Osteoblast (primary cell): ENCODE measurements around the gene LMX1A. TPM values are rescaled to one million over a fixed set of nuclear protein-coding genes. Genes with fewer than 3 reads are reported as not detected.

Experiments used
- DNase-seq: peaks from one replicate; pipeline ENCODE4 v3.0.0; 2011; ENCODE audit warnings: low spot score, mixed read lengths; ENCODE audit not compliant: insufficient read length; ENCODE audit errors: missing footprints
- H2AFZ ChIP-seq: 2 replicates; pipeline ENCODE4 v1.6.0; 2011; ENCODE audit warnings: mild to moderate bottlenecking, low read length
- H3K27ac ChIP-seq: 2 replicates; pipeline ENCODE4 v1.5.1; 2011; ENCODE audit warnings: mild to moderate bottlenecking, low read depth, low read length, moderate library complexity
- H3K27me3 ChIP-seq: 2 replicates; pipeline ENCODE4 v1.6.0; 2012; ENCODE audit warnings: mild to moderate bottlenecking, control low read depth, inconsistent platforms, low read length, moderate library complexity; ENCODE audit not compliant: insufficient read depth
- H3K36me3 ChIP-seq: 2 replicates; pipeline ENCODE4 v1.5.1; 2011; ENCODE audit warnings: mild to moderate bottlenecking, low read length, control low read depth, moderate library complexity; ENCODE audit not compliant: insufficient read depth
- H3K4me1 ChIP-seq: 2 replicates; pipeline ENCODE4 v1.5.1; 2011; ENCODE audit warnings: mild to moderate bottlenecking, low read length, control low read depth, moderate library complexity; ENCODE audit not compliant: insufficient read depth
- H3K4me2 ChIP-seq: 2 replicates; pipeline ENCODE4 v1.6.0; 2011; ENCODE audit warnings: mild to moderate bottlenecking, low read length; ENCODE audit not compliant: insufficient read depth
- H3K4me3 ChIP-seq: fragments of 200-600 bp; sonication (generic); 3 replicates; pipeline ENCODE4 v1.5.1; 2012; ENCODE audit warnings: mild to moderate bottlenecking, low read length, inconsistent platforms; ENCODE audit not compliant: insufficient read depth
- H3K79me2 ChIP-seq: 2 replicates; pipeline ENCODE4 v1.6.0; 2012; ENCODE audit warnings: mild to moderate bottlenecking, low read length, control low read depth, inconsistent platforms; ENCODE audit not compliant: insufficient read depth
- H3K9me3 ChIP-seq: 2 replicates; pipeline ENCODE4 v1.5.1; 2011; ENCODE audit warnings: low read depth, low read length, control low read depth
- H4K20me1 ChIP-seq: 2 replicates; pipeline ENCODE4 v1.6.0; 2012; ENCODE audit warnings: mild to moderate bottlenecking, low read length, control low read depth; ENCODE audit not compliant: insufficient read depth
- CTCF ChIP-seq: IDR thresholded peaks from 2 replicates; pipeline ENCODE4 v1.5.1; 2011; ENCODE audit warnings: mild to moderate bottlenecking, low read depth, low read length, moderate library complexity; ENCODE audit errors: extremely low read depth
- total RNA-seq: library from RNA; depleted of rRNA; stranded (reverse); fragments of >200 nt; gene quantifications from 2 replicates; pipeline ENCODE4 v1.2.3, GENCODE V29; 2012

LMX1A gene
- total RNA-seq, 1 donor = not detected

- TF ChIP-seq CTCF = no peak
- no peaks in the 10 kb centered on the region for H3K27me3 ChIP-seq
- H3K4me1 ChIP-seq = no peaks in the 10 kb centered on the region
- H3K9me3 ChIP-seq = no peaks in the 10 kb centered on the region
- H2AFZ ChIP-seq = no peak overlapping the region
- H4K20me1 ChIP-seq = no peaks in the 10 kb centered on the region
- no peak overlapping the region for H3K4me2 ChIP-seq
- H3K36me3 ChIP-seq = no peaks in the 10 kb centered on the region
- H3K27ac ChIP-seq = no peak overlapping the region
- no peak overlapping the region for H3K4me3 ChIP-seq
- H3K79me2 ChIP-seq = no peaks in the 10 kb centered on the region
- DNase-seq = no peak
Observed at GRCh38 chr1:165364568-165365133, 8.1 kb upstream of the LMX1A start.

GRCh38 chr1:165356876-165357275 lies 361 bp upstream of the LMX1A start:
- H3K9me3 ChIP-seq = no peaks in the 10 kb centered on the region
- H3K4me1 ChIP-seq = no peaks in the 10 kb centered on the region
- no peak for TF ChIP-seq CTCF
- H3K79me2 ChIP-seq = no peaks in the 10 kb centered on the region
- H4K20me1 ChIP-seq = no peaks in the 10 kb centered on the region
- H3K27me3 ChIP-seq = peaks cover 46% of the 10 kb centered on the region
- no peak overlapping the region for H3K4me3 ChIP-seq
- H3K27ac ChIP-seq = no peak overlapping the region
- H2AFZ ChIP-seq = no peak overlapping the region
- H3K36me3 ChIP-seq = no peaks in the 10 kb centered on the region
- no peak for DNase-seq
- H3K4me2 ChIP-seq = no peak overlapping the region

GRCh38 chr1:165355139-165355976 lies 1.2 kb downstream of the LMX1A start:
- Histone ChIP-seq H3K9me3 (no peaks in the 10 kb centered on the region), H3K27ac (no peak overlapping the region), H3K79me2 (no peaks in the 10 kb centered on the region), H3K4me3 (no peak overlapping the region), H3K27me3 (peaks cover 53% of the 10 kb centered on the region), H3K4me1 (no peaks in the 10 kb centered on the region), H3K36me3 (no peaks in the 10 kb centered on the region), H2AFZ (no peak overlapping the region), H3K4me2 (no peak overlapping the region), H4K20me1 (no peaks in the 10 kb centered on the region)
- no peak for TF ChIP-seq CTCF
- peak; percentile 73 for DNase-seq

GRCh38 chr1:165354739-165355138 lies 1.8 kb downstream of the LMX1A start:
- peak; percentile 76 for DNase-seq
- no peak overlapping the region for H3K27ac ChIP-seq
- H3K4me2 ChIP-seq = no peak overlapping the region
- no peaks in the 10 kb centered on the region for H3K4me1 ChIP-seq
- no peak overlapping the region for H3K4me3 ChIP-seq
- no peaks in the 10 kb centered on the region for H3K36me3 ChIP-seq
- H3K27me3 ChIP-seq = peaks cover 53% of the 10 kb centered on the region
- H2AFZ ChIP-seq = no peak overlapping the region
- H4K20me1 ChIP-seq = no peaks in the 10 kb centered on the region
- H3K79me2 ChIP-seq = no peaks in the 10 kb centered on the region
- TF ChIP-seq CTCF = no peak
- H3K9me3 ChIP-seq = no peaks in the 10 kb centered on the region
